NT2/D1 (cell line): Measurements from ENCODE around the gene ZNF862.

Source experiments
- SUZ12 ChIP-seq: IDR thresholded peaks from 2 replicates; pipeline ENCODE4 v1.6.1; 2011; ENCODE audit not compliant: insufficient read length, insufficient read depth; ENCODE audit errors: extremely low read depth
- YY1 ChIP-seq: IDR thresholded peaks from 2 replicates; pipeline ENCODE4 v1.6.1; 2011; ENCODE audit not compliant: insufficient read length, insufficient read depth
- ZNF274 ChIP-seq: IDR thresholded peaks from 2 replicates; pipeline ENCODE4 v1.6.1; 2011; ENCODE audit warnings: mild to moderate bottlenecking, low read depth, low read length

DNA sequence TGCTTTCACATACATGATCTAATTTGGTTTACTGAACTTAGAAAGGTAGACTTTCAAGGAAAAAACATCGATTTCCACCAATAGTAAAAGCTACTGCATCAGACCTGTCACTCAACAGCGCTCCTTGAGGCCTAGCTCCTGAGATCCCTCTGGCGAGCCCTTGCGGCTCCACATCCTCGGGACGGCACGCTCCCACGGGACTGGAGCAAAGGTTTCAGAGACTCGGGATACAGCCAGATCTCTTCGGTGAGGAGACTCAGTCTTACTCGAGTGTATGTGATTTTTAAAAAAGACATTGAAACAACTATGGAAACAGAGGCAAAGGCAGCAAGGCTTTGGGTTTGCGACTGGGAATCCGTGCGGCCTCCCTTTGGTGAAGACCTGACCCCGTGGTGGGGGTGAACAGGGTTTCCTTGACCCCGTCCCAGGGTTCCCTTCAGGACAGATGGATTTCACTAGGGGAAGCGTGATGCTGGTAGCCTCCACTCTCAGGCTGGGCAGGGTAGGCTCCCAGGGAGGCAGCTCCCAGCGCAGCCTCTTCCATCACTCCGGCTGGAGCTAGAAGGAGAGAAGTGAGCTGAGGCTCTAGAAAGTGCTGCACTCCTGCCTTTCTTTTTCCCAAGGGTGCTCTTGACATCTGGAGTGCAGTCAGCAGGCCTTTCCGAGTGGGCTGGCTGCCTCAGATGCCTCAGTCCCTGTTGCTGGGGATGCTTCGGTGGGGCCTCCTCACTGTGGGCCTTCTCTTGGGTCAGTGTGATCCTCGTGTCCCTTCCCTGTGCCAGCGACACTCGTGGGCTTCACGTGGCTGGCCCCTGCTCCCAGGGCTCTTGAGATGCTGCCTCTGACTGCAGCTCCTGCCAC is 29.8 kb downstream of the ZNF862 start:
- TF ChIP-seq SUZ12 (no peak), ZNF274 (no peak), YY1 (no peak)
